ENCODE data around the gene NOL11.

GRCh38 chr17:67685351-67685750 lies 32.4 kb upstream of the NOL11 start:
- TF ChIP-seq, protein P1, sequence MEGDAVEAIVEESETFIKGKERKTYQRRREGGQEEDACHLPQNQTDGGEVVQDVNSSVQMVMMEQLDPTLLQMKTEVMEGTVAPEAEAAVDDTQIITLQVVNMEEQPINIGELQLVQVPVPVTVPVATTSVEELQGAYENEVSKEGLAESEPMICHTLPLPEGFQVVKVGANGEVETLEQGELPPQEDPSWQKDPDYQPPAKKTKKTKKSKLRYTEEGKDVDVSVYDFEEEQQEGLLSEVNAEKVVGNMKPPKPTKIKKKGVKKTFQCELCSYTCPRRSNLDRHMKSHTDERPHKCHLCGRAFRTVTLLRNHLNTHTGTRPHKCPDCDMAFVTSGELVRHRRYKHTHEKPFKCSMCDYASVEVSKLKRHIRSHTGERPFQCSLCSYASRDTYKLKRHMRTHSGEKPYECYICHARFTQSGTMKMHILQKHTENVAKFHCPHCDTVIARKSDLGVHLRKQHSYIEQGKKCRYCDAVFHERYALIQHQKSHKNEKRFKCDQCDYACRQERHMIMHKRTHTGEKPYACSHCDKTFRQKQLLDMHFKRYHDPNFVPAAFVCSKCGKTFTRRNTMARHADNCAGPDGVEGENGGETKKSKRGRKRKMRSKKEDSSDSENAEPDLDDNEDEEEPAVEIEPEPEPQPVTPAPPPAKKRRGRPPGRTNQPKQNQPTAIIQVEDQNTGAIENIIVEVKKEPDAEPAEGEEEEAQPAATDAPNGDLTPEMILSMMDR (IDR thresholded peaks at IDR 0.05; ENCODE audit: insufficient read depth, low read length, poor library complexity, severe bottlenecking), result no peak
- TF ChIP-seq EZH2phosphoT487 (conservative IDR thresholded peaks at IDR 0.05; ENCODE audit: low read length), result no peak

Data from SU-DHL-6 (cell line).